ENCODE data around the gene FGD3. TPM values are rescaled to one million over a fixed set of nuclear protein-coding genes. Genes with fewer than 3 reads are reported as not detected.

The FGD3 gene
- total and polyA plus RNA-seq, 2 of the 8 experiments (the other 6 are each of a cell fraction or from before 2014, with no cell fraction given) = 1.4 to 1.9 TPM

- TF ChIP-seq POLR2A (IDR thresholded peaks at IDR 0.05; ENCODE audit: control extremely low read depth in 1 of 2, low read depth in 2 of 2, low read length in 2 of 2) (peak in 1 of 2 experiments; percentile 58; a peak in 1 of 3 replicates), ATF3 (IDR thresholded peaks at IDR 0.05; ENCODE audit: insufficient read depth, low read depth, low read length) (no peak), CBX8 (IDR thresholded peaks at IDR 0.05; ENCODE audit: borderline replicate concordance, low read depth, low read length) (no peak), CHD2 (IDR thresholded peaks at IDR 0.05; ENCODE audit: low read length) (no peak), SP2 (IDR thresholded peaks at IDR 0.05; ENCODE audit: low read length) (no peak), ATF2 (IDR thresholded peaks at IDR 0.05; ENCODE audit: low read length) (no peak), TBP (IDR thresholded peaks at IDR 0.05; ENCODE audit: low read depth, low read length) (no peak), HDAC6 (IDR thresholded peaks at IDR 0.05; ENCODE audit: low read depth, low read length) (no peak), PHF8 (conservative IDR thresholded peaks at IDR 0.05; ENCODE audit: low read depth, low read length) (peak; percentile 57), TCF12 (IDR thresholded peaks at IDR 0.05; ENCODE audit: low read depth, low read length) (no peak), CEBPB (IDR thresholded peaks at IDR 0.05; ENCODE audit: low read depth, low read length) (no peak), JUND (IDR thresholded peaks at IDR 0.05; ENCODE audit: low read length) (no peak), NANOG (IDR thresholded peaks at IDR 0.05; ENCODE audit: insufficient read depth, low read depth, low read length, poor library complexity, severe bottlenecking) (no peak), RNF2 (IDR thresholded peaks at IDR 0.05; ENCODE audit: borderline replicate concordance, low read depth, low read length, missing control alignments, poor library complexity, severe bottlenecking) (no peak), CBX5 (IDR thresholded peaks at IDR 0.05; ENCODE audit: low read depth, low read length) (no peak), GTF2F1 (IDR thresholded peaks at IDR 0.05; ENCODE audit: borderline replicate concordance, low read depth, low read length) (no peak)
Measured at GRCh38 chr9:93058355-93059010, 111.2 kb downstream of the FGD3 start, which contains the start of gene SUSD3 (continued).

Measured in H1 (cell line).